Kidney (tissue), 14 donors: ENCODE measurements around the gene HEMK1. TPM values are rescaled to one million over a fixed set of nuclear protein-coding genes. Genes with fewer than 3 reads are reported as not detected.
A peak's percentile ranks its signal among the peaks of the same experiment; 100 is the strongest.

ENCODE experiments used
- DNase-seq, 5 donors: peaks; one replicate each; pipeline ENCODE4 v3.0.0-alpha.2; 2013 to 2020
- FAIRE-seq: peaks from 2 replicates; lab custom pipeline; 2012; peaks lifted over from hg19 to GRCh38; lab: Jason Lieb, UNC
- H3K27ac ChIP-seq, 2 donors: one replicate each; pipeline ENCODE4 v1.7.0; 2013; ENCODE audit warnings: low read depth in 2 of 2, low read length in 2 of 2, inconsistent platforms in 1 of 2
- H3K27me3 ChIP-seq: one replicate; pipeline ENCODE4 v1.7.1; 2013; ENCODE audit warnings: low read length, inconsistent platforms; ENCODE audit not compliant: control insufficient read depth, insufficient read depth
- H3K36me3 ChIP-seq, 3 donors: one replicate each; pipeline versions ENCODE4 v1.7.0 to v1.7.1; 2013; ENCODE audit warnings: low read length in 3 of 3, control low read depth in 1 of 3, inconsistent platforms in 1 of 3; ENCODE audit not compliant: insufficient read depth in 3 of 3, control insufficient read depth in 2 of 3
- H3K4me1 ChIP-seq, 3 donors: one replicate each; pipeline versions ENCODE4 v1.7.0 to v1.7.1; 2013; ENCODE audit warnings: low read length in 3 of 3, inconsistent platforms in 1 of 3, low read depth in 1 of 3; ENCODE audit not compliant: control insufficient read depth in 2 of 3, insufficient read depth in 2 of 3
- H3K4me3 ChIP-seq, 3 donors: one replicate each; pipeline versions ENCODE4 v1.7.0 to v1.8.1; 2013; ENCODE audit warnings: low read length in 3 of 3, control low read depth in 1 of 3, inconsistent platforms in 1 of 3
- H3K9ac ChIP-seq, 3 donors: one replicate each; pipeline versions ENCODE4 v1.7.0 to v1.7.1; 2013; ENCODE audit warnings: low read length in 3 of 3, control low read depth in 1 of 3, inconsistent platforms in 1 of 3
- H3K9me3 ChIP-seq, 3 donors: one replicate each; pipeline versions ENCODE4 v1.7.0 to v1.7.1; 2013; ENCODE audit warnings: low read length in 3 of 3, control low read depth in 1 of 3, inconsistent platforms in 1 of 3; ENCODE audit not compliant: control insufficient read depth in 2 of 3, insufficient read depth in 1 of 3
- CTCF ChIP-seq: IDR thresholded peaks from 3 replicates; pipeline ENCODE4 v1.5.1; 2012; ENCODE audit warnings: mild to moderate bottlenecking, moderate library complexity, borderline replicate concordance; ENCODE audit not compliant: insufficient read depth; ENCODE audit errors: extremely low read depth
- intact Hi-C: fragments of 100-400 bp; cut with DNase I; formaldehyde crosslinking; loops from one replicate; pipeline ENCODE4 v1.11.1; 2022
- polyA plus RNA-seq: library from polyadenylated mRNA; stranded (reverse); fragments of 350-450 nt; fragmentation: Illumina TruSeq; extraction: RNeasy Lipid Tissue Mini Kit (QIAGEN cat#74804); gene quantifications from one replicate; pipeline ENCODE4 v1.2.3, GENCODE V29; 2014; ENCODE audit warnings: low read depth, low replicate concordance; ENCODE audit not compliant: insufficient read depth
- total RNA-seq: library from RNA; stranded (reverse); fragmentation: NEBNext Ultra II Directional; extraction: Animal tissue kit (Norgen Biotek cat#: 25700); gene quantifications from one replicate; pipeline ENCODE4 v1.2.1, GENCODE V29; 2021
- donor health status: control.
- donor health status: control.
- donor health status: control.
- donor health status: control.
- donor health status: control.
- donor health status: DM: yes; HTN: yes; CAD: no.
- donor health status: Normal renal cell carcinoma (clear cell type).

Gene HEMK1
- total and polyA plus RNA-seq, 2 donors from 2014 or later, result 25.1 to 30.3 TPM

GRCh38 chr3:50604110-50604621, 34.8 kb downstream of the HEMK1 start:
- peaks cover 0 to 42% (median 36%) of the 10 kb centered on the region in 3 donors for H3K36me3 ChIP-seq
- no peak for FAIRE-seq
- intact Hi-C loops, result no loop called here

GRCh38 chr3:50604628-50605588, 35.6 kb downstream of the HEMK1 start:
- H3K9me3 ChIP-seq, result no peaks in the 10 kb centered on the region
- H3K27ac ChIP-seq, result peak overlapping the region; percentile 98 to 99
- H3K4me3 ChIP-seq, result peak overlapping the region in 2 of 3 donors; percentile 21 to 93
- no peak for TF ChIP-seq CTCF
- H3K36me3 ChIP-seq, result peaks cover 0 to 44% (median 37%) of the 10 kb centered on the region in 3 donors
- intact Hi-C loops, result no loop called here
- DNase-seq, result peak in 1 of 5 donors; percentile 95
- peak overlapping the region in 2 of 3 donors; percentile 43 to 96 for H3K9ac ChIP-seq
- H3K27me3 ChIP-seq, result no peaks in the 10 kb centered on the region
- H3K4me1 ChIP-seq, result peaks cover 4 to 88% (median 84%) of the 10 kb centered on the region in 3 donors
- no peak for FAIRE-seq

More at GRCh38 chr3:50604110-50604621, 34.8 kb downstream of the HEMK1 start:
- H3K9ac ChIP-seq, result peak overlapping the region in 1 of 3 donors; percentile 99
- peak overlapping the region; percentile 99 for H3K27ac ChIP-seq
- no peaks in the 10 kb centered on the region for H3K27me3 ChIP-seq
- H3K9me3 ChIP-seq, result no peaks in the 10 kb centered on the region
- peaks cover 4 to 95% (median 89%) of the 10 kb centered on the region in 3 donors for H3K4me1 ChIP-seq
- DNase-seq, result no peak
- TF ChIP-seq CTCF, result no peak
- H3K4me3 ChIP-seq, result no peak overlapping the region

GRCh38 chr3:50605901-50606326, 36.6 kb downstream of the HEMK1 start:
- H3K9me3 ChIP-seq, result no peaks in the 10 kb centered on the region
- peak overlapping the region in 1 of 3 donors; percentile 96 for H3K9ac ChIP-seq
- H3K4me1 ChIP-seq, result peaks cover 4 to 81% (median 78%) of the 10 kb centered on the region in 3 donors
- H3K4me3 ChIP-seq, result peak overlapping the region in 2 of 3 donors; percentile 39 to 93
- no peaks in the 10 kb centered on the region for H3K27me3 ChIP-seq
- peaks cover 0 to 53% (median 42%) of the 10 kb centered on the region in 3 donors for H3K36me3 ChIP-seq
- no peak for FAIRE-seq
- peak in 2 of 5 donors; percentile 50 to 87 for DNase-seq
- H3K27ac ChIP-seq, result peak overlapping the region; percentile 98 to 99
- intact Hi-C loops, result no loop called here
- no peak for TF ChIP-seq CTCF
